HG03135 (cell line): ENCODE results near the gene SLC1A4.

Source experiments
- ATAC-seq: cut with Tn5 transposase; IDR thresholded peaks from one replicate; pipeline ENCODE4 v1.9.1; 2021; ENCODE audit warnings: mild to moderate bottlenecking, moderate library complexity; ENCODE audit not compliant: unreplicated experiment

The SLC1A4 gene

DNA sequence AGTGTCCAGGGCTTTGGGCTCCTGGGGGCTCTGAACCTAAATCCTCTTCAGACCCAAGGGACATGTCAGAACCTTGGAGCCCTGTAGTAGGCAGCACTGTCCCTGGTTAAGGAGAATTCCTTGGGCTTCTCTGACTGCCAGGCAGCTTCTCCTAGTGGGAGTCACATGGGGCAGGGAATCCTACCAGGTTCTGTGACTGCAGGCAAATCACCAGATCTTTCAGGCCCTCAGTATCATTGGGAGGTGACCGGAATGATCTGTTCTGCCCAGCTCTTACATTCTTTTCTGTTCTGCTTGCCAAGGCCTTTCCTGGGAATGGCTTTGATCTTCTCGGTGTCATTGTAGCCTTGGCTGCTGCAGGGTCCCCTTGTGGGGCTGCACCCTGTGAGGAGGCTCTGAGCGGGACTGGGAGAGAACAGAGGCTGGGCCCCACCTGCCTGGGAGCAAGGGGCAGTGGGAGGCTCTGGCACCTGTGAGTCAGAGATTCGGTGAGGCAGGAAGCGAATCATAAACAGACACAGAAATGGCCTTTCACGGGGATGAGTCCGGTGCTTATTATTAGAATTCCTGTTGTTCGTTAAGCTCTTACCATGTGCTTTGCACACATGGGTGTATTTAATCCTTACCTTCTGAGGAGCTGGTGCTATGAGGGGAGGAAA, 81.1 kb downstream of the SLC1A4 start:
- no peak for ATAC-seq

DNA sequence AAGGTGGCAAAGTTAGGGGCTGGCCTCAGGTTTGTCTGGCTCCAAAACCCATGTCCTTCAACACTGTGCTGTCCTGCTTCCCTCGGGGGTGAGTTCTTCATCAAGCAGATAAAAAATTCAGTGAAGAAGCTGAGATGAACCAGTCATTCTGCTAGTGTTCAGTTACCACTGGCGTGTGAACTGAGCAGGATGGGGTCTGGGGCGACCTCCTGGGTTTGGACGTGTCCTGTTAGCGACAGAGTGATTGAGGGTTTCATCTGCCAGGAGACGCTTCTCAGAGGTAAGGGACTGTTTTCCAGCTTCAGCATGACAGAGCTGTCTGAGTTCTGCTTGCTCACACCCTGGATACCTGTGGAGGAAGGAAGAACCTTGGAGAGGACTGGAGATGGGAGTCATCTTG, 81.7 kb downstream of the SLC1A4 start:
- no peak for ATAC-seq

DNA sequence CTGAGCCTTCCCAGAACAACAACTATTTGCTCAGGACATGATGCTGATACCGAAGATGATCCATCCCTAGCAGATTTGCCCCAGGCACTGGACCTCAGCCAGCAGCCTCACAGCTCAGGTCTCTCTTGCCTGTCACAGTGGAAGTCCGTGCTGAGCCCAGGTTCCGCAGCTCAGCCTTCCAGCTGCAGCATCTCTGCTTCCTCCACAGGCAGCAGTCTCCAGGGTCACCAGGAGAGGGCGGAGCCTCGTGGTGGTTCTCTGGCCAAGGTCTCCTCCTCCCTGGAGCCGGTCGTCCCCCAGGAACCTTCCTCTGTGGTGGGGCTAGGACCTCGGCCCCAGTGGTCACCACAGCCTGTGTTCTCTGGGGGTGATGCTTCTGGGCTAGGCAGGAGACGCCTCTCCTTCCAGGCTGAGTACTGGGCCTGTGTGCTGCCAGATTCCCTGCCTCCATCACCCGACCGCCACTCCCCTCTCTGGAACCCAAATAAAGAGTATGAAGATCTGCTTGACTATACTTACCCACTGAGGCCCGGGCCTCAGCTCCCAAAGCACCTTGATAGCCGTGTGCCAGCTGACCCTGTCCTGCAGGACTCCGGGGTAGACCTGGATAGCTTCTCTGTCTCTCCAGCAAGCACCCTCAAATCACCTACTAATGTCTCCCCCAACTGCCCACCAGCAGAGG, 82.4 kb downstream of the SLC1A4 start:
- no peak for ATAC-seq

DNA sequence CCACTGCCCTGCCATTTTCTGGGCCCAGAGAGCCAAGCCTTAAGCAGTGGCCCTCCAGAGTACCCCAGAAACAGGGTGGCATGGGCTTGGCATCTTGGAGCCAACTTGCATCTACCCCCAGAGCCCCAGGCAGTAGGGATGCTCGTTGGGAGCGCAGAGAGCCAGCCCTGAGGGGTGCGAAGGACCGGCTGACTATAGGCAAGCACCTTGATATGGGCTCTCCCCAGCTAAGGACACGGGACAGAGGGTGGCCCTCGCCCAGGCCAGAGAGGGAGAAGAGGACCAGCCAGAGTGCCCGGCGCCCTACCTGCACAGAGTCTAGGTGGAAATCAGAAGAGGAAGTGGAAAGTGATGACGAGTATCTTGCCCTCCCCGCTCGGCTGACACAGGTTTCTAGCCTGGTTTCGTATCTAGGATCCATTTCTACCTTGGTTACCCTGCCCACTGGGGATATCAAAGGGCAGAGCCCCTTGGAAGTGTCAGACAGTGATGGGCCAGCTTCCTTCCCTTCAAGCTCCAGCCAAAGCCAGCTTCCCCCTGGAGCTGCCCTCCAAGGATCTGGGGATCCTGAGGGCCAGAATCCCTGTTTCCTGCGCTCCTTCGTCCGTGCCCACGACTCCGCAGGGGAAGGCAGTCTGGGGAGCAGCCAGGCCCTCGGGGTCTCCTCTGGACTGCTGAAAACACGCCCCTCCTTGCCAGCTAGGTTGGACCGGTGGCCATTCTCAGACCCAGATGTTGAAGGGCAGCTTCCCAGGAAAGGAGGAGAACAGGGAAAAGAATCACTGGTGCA, 83.2 kb downstream of the SLC1A4 start:
- ATAC-seq = peak; percentile 61
